GM10248 (cell line): ENCODE measurements around the gene TTC8.

Experiments used
- CTCF ChIA-PET: fragments of 300-600 bp; sonication (Branson Sonifier 250); formaldehyde crosslinking; extraction: SDS; loops from one replicate; lab custom pipeline; 2021; ENCODE audit warnings: antibody characterized with exemption; lab: Yijun Ruan, JAX
- POLR2A ChIA-PET: fragments of 350-650 bp; sonication (Branson Sonifier 250); formaldehyde crosslinking; extraction: SDS; loops from one replicate; lab custom pipeline; 2020; ENCODE audit warnings: antibody characterized with exemption; lab: Yijun Ruan, JAX
- DNase-seq: peaks from one replicate; pipeline ENCODE4 v3.0.0; 2012; ENCODE audit errors: extremely low spot score
- CTCF ChIP-seq: IDR thresholded peaks from 2 replicates; pipeline ENCODE4 v1.5.1; 2012; ENCODE audit warnings: mild to moderate bottlenecking, low read depth; ENCODE audit errors: extremely low read depth, missing control alignments, control extremely low read depth

The TTC8 gene

GRCh38 chr14:88840926-88841325 is 16.5 kb downstream of the TTC8 start:
- no peak for TF ChIP-seq CTCF
- no peak for DNase-seq
- CTCF ChIA-PET = interaction anchor here (0.8 to 6.8 kb wide), 4 partner anchors 9 to 173 kb away, joined by 3 to 33 read pairs (median 6); partner anchors contain the start of gene TTC8
- POLR2A ChIA-PET = no interaction called here

- DNase-seq = no peak
- no peak for TF ChIP-seq CTCF
- POLR2A ChIA-PET = no interaction called here
- CTCF ChIA-PET = interaction anchor here (1.1 to 6.8 kb wide), 3 partner anchors 9 to 174 kb away, joined by 3 to 33 read pairs (median 7); no protein-coding TSS in a partner anchor
Observed at GRCh38 chr14:88841741-88842140, 17.3 kb downstream of the TTC8 start.

GRCh38 chr14:88842414-88842813 is 18.0 kb downstream of the TTC8 start:
- POLR2A ChIA-PET = no interaction called here
- DNase-seq = no peak
- CTCF ChIA-PET = interaction anchor here (1.1 to 6.8 kb wide), 2 partner anchors 9 to 14 kb away, joined by 3 to 33 read pairs; no protein-coding TSS in a partner anchor
- TF ChIP-seq CTCF = no peak

GRCh38 chr14:88844980-88845491 is 20.6 kb downstream of the TTC8 start:
- CTCF ChIA-PET = no interaction called here
- POLR2A ChIA-PET = no interaction called here
- TF ChIP-seq CTCF = no peak
- no peak for DNase-seq

GRCh38 chr14:88848571-88848970 is 24.1 kb downstream of the TTC8 start:
- TF ChIP-seq CTCF = no peak
- no peak for DNase-seq
- ChIA-PET CTCF (no interaction called here), POLR2A (no interaction called here)

- DNase-seq = no peak
- CTCF ChIA-PET = interaction anchor here (1.0 kb wide), 1 partner anchor 9 kb away, joined by 4 read pairs; no protein-coding TSS in a partner anchor
- no peak for TF ChIP-seq CTCF
Observed at GRCh38 chr14:88849716-88850115, 25.3 kb downstream of the TTC8 start.

More at GRCh38 chr14:88849716-88850115, 25.3 kb downstream of the TTC8 start:
- POLR2A ChIA-PET = no interaction called here
